Endothelial cell of umbilical vein (primary cell): ENCODE measurements around the gene ADIPOR2. TPM values are rescaled to one million over a fixed set of nuclear protein-coding genes. Genes with fewer than 3 reads are reported as not detected.

Source experiments
- BruUV-seq: library from RNA; stranded (reverse); fragments of 400-500 nt; replicated peaks from 2 replicates; lab custom pipeline; 2021; lab: Mats Ljungman, UMichigan
- CTCF ChIA-PET: fragments of 300-600, 350-600 bp; sonication (Branson Sonifier 250); formaldehyde crosslinking; loops from one replicate; lab custom pipeline; 2021; ENCODE audit warnings: antibody characterized with exemption, inconsistent platforms; lab: Charles Lee
- POLR2A ChIA-PET: fragments of 300-600, 350-600 bp; sonication (Branson Sonifier 250); formaldehyde crosslinking; loops from one replicate; lab custom pipeline; 2021; ENCODE audit warnings: antibody characterized with exemption, inconsistent platforms; lab: Charles Lee
- DNase-seq: peaks from one replicate; pipeline ENCODE4 v3.0.0-alpha.2; 2011; ENCODE audit warnings: low read depth, low spot score
- FAIRE-seq: peaks from 2 replicates; lab custom pipeline; 2011; peaks lifted over from hg19 to GRCh38; lab: Jason Lieb, UNC
- H2AFZ ChIP-seq: 2 replicates; pipeline ENCODE4 v1.6.0; 2012; ENCODE audit warnings: low read depth, low read length, control low read depth, inconsistent platforms
- H3K27ac ChIP-seq: 2 replicates; pipeline ENCODE4 v1.5.1; 2011; ENCODE audit warnings: low read depth, mild to moderate bottlenecking, control low read depth, low read length, moderate library complexity; ENCODE audit not compliant: insufficient read depth
- H3K27me3 ChIP-seq, 2 experiments: 2 replicates each; pipeline versions ENCODE4 v1.6.0 to v1.6.1; 2011; ENCODE audit warnings: low read length in 2 of 2, mixed read lengths in 1 of 2; ENCODE audit not compliant: control insufficient read depth in 2 of 2, insufficient read depth in 2 of 2
- H3K36me3 ChIP-seq, 2 experiments: 2 replicates in 1 of 2; 3 replicates in 1 of 2; pipeline ENCODE4 v1.5.1; 2011; ENCODE audit warnings: low read length in 2 of 2, mild to moderate bottlenecking in 1 of 2, moderate library complexity in 1 of 2; ENCODE audit not compliant: control insufficient read depth in 2 of 2, insufficient read depth in 2 of 2; ENCODE audit errors: extremely low read depth in 1 of 2
- H3K4me1 ChIP-seq: 3 replicates; pipeline ENCODE4 v1.5.1; 2011; ENCODE audit warnings: mild to moderate bottlenecking, low read length; ENCODE audit not compliant: control insufficient read depth, insufficient read depth; ENCODE audit errors: extremely low read depth
- H3K4me2 ChIP-seq: 2 replicates; pipeline ENCODE4 v1.6.1; 2011; ENCODE audit warnings: low read length, control low read depth, mixed read lengths; ENCODE audit not compliant: insufficient read depth
- H3K4me3 ChIP-seq, 3 experiments: fragments of 200-600 bp in 1 of 3; sonication (generic), shearing (Covaris generic) in 1 of 3; replicated peaks in 1 of 3; 2 replicates each; pipeline ENCODE4 v1.5.1; 2011 to 2016; ENCODE audit warnings: control low read depth in 3 of 3, low read length in 3 of 3, mild to moderate bottlenecking in 2 of 3, inconsistent platforms in 1 of 3, low read depth in 1 of 3, moderate library complexity in 1 of 3; ENCODE audit not compliant: insufficient read depth in 1 of 3
- H3K79me2 ChIP-seq: 2 replicates; pipeline ENCODE4 v1.6.0; 2012; ENCODE audit warnings: low read length, inconsistent platforms; ENCODE audit not compliant: control insufficient read depth, insufficient read depth
- H3K9ac ChIP-seq: replicated peaks from 2 replicates; pipeline ENCODE3; 2011; ENCODE audit warnings: low read length, control low read depth; ENCODE audit not compliant: insufficient read depth; ENCODE audit errors: extremely low read depth
- H3K9me1 ChIP-seq: replicated peaks from 3 replicates; pipeline ENCODE4 v1.6.0; 2011; ENCODE audit warnings: mild to moderate bottlenecking, low read length; ENCODE audit not compliant: control insufficient read depth, insufficient read depth; ENCODE audit errors: extremely low read depth
- H3K9me3 ChIP-seq: replicated peaks from 2 replicates; pipeline ENCODE4 v1.5.1; 2012; ENCODE audit warnings: low read length, inconsistent platforms; ENCODE audit not compliant: control insufficient read depth, insufficient read depth
- H4K20me1 ChIP-seq: replicated peaks from 2 replicates; pipeline ENCODE3; 2011; ENCODE audit warnings: mild to moderate bottlenecking, low read length; ENCODE audit not compliant: control insufficient read depth, insufficient read depth; ENCODE audit errors: extremely low read depth
- CTCF ChIP-seq, 2 donors: IDR thresholded peaks; 1 replicate in 1 of 2; 2 replicates in 1 of 2; pipeline ENCODE4 v1.5.1; 2011; ENCODE audit warnings: low read length in 2 of 2, mild to moderate bottlenecking in 2 of 2, moderate library complexity in 2 of 2, control low read depth in 1 of 2, inconsistent platforms in 1 of 2, low read depth in 1 of 2; ENCODE audit not compliant: insufficient read depth in 1 of 2; ENCODE audit errors: extremely low read depth in 1 of 2
- EZH2 ChIP-seq: IDR thresholded peaks from 2 replicates; pipeline ENCODE4 v1.6.1; 2012; ENCODE audit warnings: borderline replicate concordance, low read depth, mild to moderate bottlenecking, moderate library complexity, low read length, inconsistent platforms; ENCODE audit not compliant: severe bottlenecking
- FOS ChIP-seq: IDR thresholded peaks from 2 replicates; pipeline ENCODE4 v1.6.1; 2011; ENCODE audit warnings: mild to moderate bottlenecking, low read length, moderate library complexity, borderline replicate concordance; ENCODE audit not compliant: insufficient read depth
- GATA2 ChIP-seq: IDR thresholded peaks from 2 replicates; pipeline ENCODE4 v1.7.0; 2011; ENCODE audit warnings: low read depth, mild to moderate bottlenecking, moderate library complexity, mixed read lengths, low read length; ENCODE audit not compliant: insufficient read length, insufficient read depth
- JUN ChIP-seq: IDR thresholded peaks from 2 replicates; pipeline ENCODE4 v1.6.1; 2011; ENCODE audit warnings: borderline replicate concordance, low read depth; ENCODE audit not compliant: insufficient read length, insufficient read depth
- MAX ChIP-seq: IDR thresholded peaks from 2 replicates; pipeline ENCODE4 v1.6.1; 2011; ENCODE audit not compliant: insufficient read depth, insufficient read length
- MYC ChIP-seq: IDR thresholded peaks from one replicate; pipeline ENCODE4 v1.6.1; 2011; ENCODE audit warnings: mild to moderate bottlenecking, low read depth, low read length
- POLR2A ChIP-seq: IDR thresholded peaks from 2 replicates; pipeline ENCODE4 v1.6.1; 2012; ENCODE audit warnings: low read depth, mild to moderate bottlenecking, control low read depth, low read length
- POLR2AphosphoS5 ChIP-seq: IDR thresholded peaks from 2 replicates; pipeline ENCODE4 v1.6.1; 2012; ENCODE audit warnings: low read depth, mild to moderate bottlenecking, control low read depth, low read length, moderate library complexity; ENCODE audit not compliant: insufficient read depth
- dilution Hi-C: fragments of 300-500 bp; cut with MboI; formaldehyde crosslinking; loops from one replicate; pipeline ENCODE4 v1.15.0; 2019; ENCODE audit warnings: low sequenced_read_pairs; ENCODE audit not compliant: extremely low pct_ligation_motif_present
- intact Hi-C: fragments of 100-400 bp; cut with micrococcal nuclease; formaldehyde crosslinking; loops from one replicate; pipeline ENCODE4 v1.10.0; 2022
- polyA plus RNA-seq, 4 experiments: library from polyadenylated mRNA; depleted of rRNA in 3 of 4; stranded (reverse) in 3 of 4; unstranded in 1 of 4; fragments of >200 nt; gene quantifications; 2 replicates each; pipeline versions ENCODE4 v1.2.1 to v1.2.3, GENCODE V29; 2011 to 2012; ENCODE audit warnings: missing spikeins in 1 of 4
- total RNA-seq: library from RNA; stranded (reverse); gene quantifications from 2 replicates; pipeline ENCODE4 v1.2.3, GENCODE V29; 2021

Gene ADIPOR2
- total and polyA plus RNA-seq, 2 donors (not counting 3 experiments of a cell fraction or from before 2014, with no cell fraction given), result 22.5 to 57.3 TPM

GRCh38 chr12:1801303-1801975, 110.6 kb downstream of the ADIPOR2 start:
- Histone ChIP-seq H3K27ac (no peak overlapping the region), H4K20me1 (no peaks in the 10 kb centered on the region), H3K4me2 (no peak overlapping the region), H3K27me3 (no peaks in the 10 kb centered on the region), H3K9ac (no peak overlapping the region), H3K4me3 (no peak overlapping the region), H3K4me1 (peaks cover 9% of the 10 kb centered on the region), H3K9me3 (no peaks in the 10 kb centered on the region), H2AFZ (no peak overlapping the region), H3K36me3 (no peaks in the 10 kb centered on the region), H3K9me1 (no peaks in the 10 kb centered on the region), H3K79me2 (no peaks in the 10 kb centered on the region)
- CTCF ChIA-PET, result interaction anchor here (0.6 to 5.5 kb wide), 4 partner anchors 31 to 771 kb away, joined by 3 to 87 read pairs (median 4); no protein-coding TSS in a partner anchor
- no TSS peak for BruUV-seq
- intact Hi-C loops (no loop called here), dilution Hi-C loops (no loop called here)
- POLR2A ChIA-PET, result no interaction called here
- FAIRE-seq (no peak), DNase-seq (no peak)
- TF ChIP-seq FOS (no peak), GATA2 (no peak), MYC (no peak), CTCF (IDR thresholded peaks at IDR 0.05; ENCODE audit: extremely low read depth in 1 of 2, insufficient read depth in 1 of 2, low read depth in 1 of 2, low read length in 2 of 2) (no peak), EZH2 (no peak), JUN (no peak), POLR2AphosphoS5 (no peak), POLR2A (no peak), MAX (no peak)
